Measurements from ENCODE around the gene ARHGAP4.

The ARHGAP4 gene

GRCh38 chrX:153882086-153882498 lies 44.0 kb downstream of the ARHGAP4 start:
- Histone ChIP-seq H2BK120ac (ENCODE audit: low read depth, low read length) (no peak overlapping the region), H3K9ac (ENCODE audit: low read depth, low read length, poor library complexity) (no peak overlapping the region), H2BK12ac (ENCODE audit: low read length) (peak overlapping the region; percentile 6), H3K14ac (ENCODE audit: low read length) (no peak overlapping the region), H3K18ac (ENCODE audit: low read length) (peak overlapping the region; percentile 71), H4K8ac (ENCODE audit: low read depth, low read length) (no peak overlapping the region), H3K4ac (ENCODE audit: low read length) (no peak overlapping the region), H3K27ac (replicated peaks; ENCODE audit: low read length) (no peak overlapping the region), H3K9me3 (replicated peaks in 1 of 2; ENCODE audit: control insufficient read depth in 2 of 2, insufficient read depth in 1 of 2, low read depth in 1 of 2, low read length in 2 of 2) (no peaks in the 10 kb centered on the region), H2BK15ac (ENCODE audit: low read length) (no peak overlapping the region), H3K4me2 (ENCODE audit: insufficient read depth, low read length, poor library complexity, severe bottlenecking) (no peak overlapping the region), H4K91ac (ENCODE audit: low read depth, low read length, poor library complexity) (no peak overlapping the region), H2AK5ac (ENCODE audit: low read depth, low read length) (peak overlapping the region; percentile 46), H2AFZ (ENCODE audit: low read length) (peak overlapping the region; percentile 43), H3K79me1 (ENCODE audit: low read depth, low read length) (peaks cover 1% of the 10 kb centered on the region), H3K36me3 (replicated peaks in 1 of 2; ENCODE audit: control insufficient read depth in 2 of 2, insufficient read depth in 2 of 2, low read length in 2 of 2) (no peaks in the 10 kb centered on the region), H3K4me3 (ENCODE audit: low read length in 2 of 2) (no peak overlapping the region), H2BK5ac (ENCODE audit: low read length) (no peak overlapping the region), H3K4me1 (ENCODE audit: control insufficient read depth in 2 of 2, insufficient read depth in 1 of 2, low read depth in 1 of 2, low read length in 2 of 2) (peaks cover 30 to 75% of the 10 kb centered on the region in 2 donors), H3K23ac (ENCODE audit: low read depth, low read length, poor library complexity) (no peak overlapping the region), H3K27me3 (ENCODE audit: control insufficient read depth in 3 of 3, insufficient read depth in 3 of 3, low read depth in 1 of 3, low read length in 3 of 3) (peaks cover 0 to 31% (median 19%) of the 10 kb centered on the region in 3 experiments)
- WGBS, 2 donors (ENCODE audit: extremely low coverage in 2 of 2, insufficient read length in 2 of 2, insufficient replicate concordance in 1 of 2) = no CpG with 5 or more reads among the region's 8 CpGs
- DNase-seq (ENCODE audit: low spot score) = no peak

- H2BK120ac ChIP-seq (ENCODE audit: low read depth, low read length) = no peak overlapping the region
- no peak overlapping the region for H4K91ac ChIP-seq (ENCODE audit: low read depth, low read length, poor library complexity)
- H3K23ac ChIP-seq (ENCODE audit: low read depth, low read length, poor library complexity) = no peak overlapping the region
- H3K4me1 ChIP-seq (ENCODE audit: control insufficient read depth in 2 of 2, insufficient read depth in 1 of 2, low read depth in 1 of 2, low read length in 2 of 2) = peaks cover 30 to 70% of the 10 kb centered on the region in 2 donors
- no peak overlapping the region for H3K14ac ChIP-seq (ENCODE audit: low read length)
- no peak overlapping the region for H2BK5ac ChIP-seq (ENCODE audit: low read length)
- peaks cover 0 to 31% (median 13%) of the 10 kb centered on the region in 3 experiments for H3K27me3 ChIP-seq (ENCODE audit: control insufficient read depth in 3 of 3, insufficient read depth in 3 of 3, low read depth in 1 of 3, low read length in 3 of 3)
- no peaks in the 10 kb centered on the region for H3K9me3 ChIP-seq (replicated peaks in 1 of 2; ENCODE audit: control insufficient read depth in 2 of 2, insufficient read depth in 1 of 2, low read depth in 1 of 2, low read length in 2 of 2)
- no peak overlapping the region for H3K18ac ChIP-seq (ENCODE audit: low read length)
- H3K4ac ChIP-seq (ENCODE audit: low read length) = no peak overlapping the region
- no peak overlapping the region for H3K4me3 ChIP-seq (ENCODE audit: low read length in 2 of 2)
- no peak overlapping the region for H3K27ac ChIP-seq (replicated peaks; ENCODE audit: low read length)
- H3K36me3 ChIP-seq (replicated peaks in 1 of 2; ENCODE audit: control insufficient read depth in 2 of 2, insufficient read depth in 2 of 2, low read length in 2 of 2) = no peaks in the 10 kb centered on the region
- DNase-seq (ENCODE audit: low spot score) = no peak
- H3K4me2 ChIP-seq (ENCODE audit: insufficient read depth, low read length, poor library complexity, severe bottlenecking) = no peak overlapping the region
- H2AFZ ChIP-seq (ENCODE audit: low read length) = no peak overlapping the region
- no peak overlapping the region for H4K8ac ChIP-seq (ENCODE audit: low read depth, low read length)
- no peak overlapping the region for H2BK15ac ChIP-seq (ENCODE audit: low read length)
- H2BK12ac ChIP-seq (ENCODE audit: low read length) = no peak overlapping the region
- H2AK5ac ChIP-seq (ENCODE audit: low read depth, low read length) = no peak overlapping the region
- WGBS, 2 donors (ENCODE audit: extremely low coverage in 2 of 2, insufficient read length in 2 of 2, insufficient replicate concordance in 1 of 2) = no CpG with 5 or more reads among the region's 7 CpGs
- H3K79me1 ChIP-seq (ENCODE audit: low read depth, low read length) = peaks cover 1% of the 10 kb centered on the region
- H3K9ac ChIP-seq (ENCODE audit: low read depth, low read length, poor library complexity) = no peak overlapping the region
Observed at GRCh38 chrX:153881281-153881680, 44.8 kb downstream of the ARHGAP4 start.

DNA sequence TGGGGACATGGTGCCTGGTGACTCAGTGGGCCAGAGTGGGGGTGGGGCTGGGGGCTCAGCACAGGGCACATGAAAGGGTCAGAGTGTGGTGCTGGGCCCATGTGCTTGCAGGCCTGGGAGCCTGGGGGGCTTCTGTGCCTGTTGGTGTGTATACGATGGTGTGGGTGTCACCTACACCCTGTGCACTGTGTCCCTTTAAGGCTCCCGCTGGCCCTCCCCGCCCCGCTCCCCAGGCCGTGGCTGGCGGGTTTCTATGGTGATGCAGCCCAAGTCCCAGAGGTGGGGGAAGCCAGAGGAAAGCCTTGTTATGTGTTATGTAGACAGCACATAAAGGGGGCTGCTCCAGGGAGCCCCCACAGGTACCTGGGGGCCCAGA lies 45.6 kb downstream of the ARHGAP4 start:
- Histone ChIP-seq H2AFZ (ENCODE audit: low read length) (no peak overlapping the region), H3K79me1 (ENCODE audit: low read depth, low read length) (peaks cover 1% of the 10 kb centered on the region), H2BK12ac (ENCODE audit: low read length) (no peak overlapping the region), H3K27me3 (ENCODE audit: control insufficient read depth in 3 of 3, insufficient read depth in 3 of 3, low read depth in 1 of 3, low read length in 3 of 3) (peaks cover 0 to 31% (median 13%) of the 10 kb centered on the region in 3 experiments), H3K4me2 (ENCODE audit: insufficient read depth, low read length, poor library complexity, severe bottlenecking) (no peak overlapping the region), H3K4me3 (ENCODE audit: low read length in 2 of 2) (no peak overlapping the region), H4K8ac (ENCODE audit: low read depth, low read length) (no peak overlapping the region), H3K9me3 (replicated peaks in 1 of 2; ENCODE audit: control insufficient read depth in 2 of 2, insufficient read depth in 1 of 2, low read depth in 1 of 2, low read length in 2 of 2) (no peaks in the 10 kb centered on the region), H2BK5ac (ENCODE audit: low read length) (no peak overlapping the region), H3K23ac (ENCODE audit: low read depth, low read length, poor library complexity) (no peak overlapping the region), H3K36me3 (replicated peaks in 1 of 2; ENCODE audit: control insufficient read depth in 2 of 2, insufficient read depth in 2 of 2, low read length in 2 of 2) (no peaks in the 10 kb centered on the region), H3K9ac (ENCODE audit: low read depth, low read length, poor library complexity) (no peak overlapping the region), H2AK5ac (ENCODE audit: low read depth, low read length) (no peak overlapping the region), H4K91ac (ENCODE audit: low read depth, low read length, poor library complexity) (no peak overlapping the region), H2BK15ac (ENCODE audit: low read length) (no peak overlapping the region), H3K14ac (ENCODE audit: low read length) (no peak overlapping the region), H2BK120ac (ENCODE audit: low read depth, low read length) (no peak overlapping the region), H3K4ac (ENCODE audit: low read length) (no peak overlapping the region), H3K27ac (replicated peaks; ENCODE audit: low read length) (no peak overlapping the region), H3K4me1 (ENCODE audit: control insufficient read depth in 2 of 2, insufficient read depth in 1 of 2, low read depth in 1 of 2, low read length in 2 of 2) (peaks cover 33 to 73% of the 10 kb centered on the region in 2 donors), H3K18ac (ENCODE audit: low read length) (no peak overlapping the region)
- no CpG with 5 or more reads among the region's 6 CpGs for WGBS, 2 donors (ENCODE audit: extremely low coverage in 2 of 2, insufficient read length in 2 of 2, insufficient replicate concordance in 1 of 2)
- DNase-seq (ENCODE audit: low spot score) = no peak

DNA sequence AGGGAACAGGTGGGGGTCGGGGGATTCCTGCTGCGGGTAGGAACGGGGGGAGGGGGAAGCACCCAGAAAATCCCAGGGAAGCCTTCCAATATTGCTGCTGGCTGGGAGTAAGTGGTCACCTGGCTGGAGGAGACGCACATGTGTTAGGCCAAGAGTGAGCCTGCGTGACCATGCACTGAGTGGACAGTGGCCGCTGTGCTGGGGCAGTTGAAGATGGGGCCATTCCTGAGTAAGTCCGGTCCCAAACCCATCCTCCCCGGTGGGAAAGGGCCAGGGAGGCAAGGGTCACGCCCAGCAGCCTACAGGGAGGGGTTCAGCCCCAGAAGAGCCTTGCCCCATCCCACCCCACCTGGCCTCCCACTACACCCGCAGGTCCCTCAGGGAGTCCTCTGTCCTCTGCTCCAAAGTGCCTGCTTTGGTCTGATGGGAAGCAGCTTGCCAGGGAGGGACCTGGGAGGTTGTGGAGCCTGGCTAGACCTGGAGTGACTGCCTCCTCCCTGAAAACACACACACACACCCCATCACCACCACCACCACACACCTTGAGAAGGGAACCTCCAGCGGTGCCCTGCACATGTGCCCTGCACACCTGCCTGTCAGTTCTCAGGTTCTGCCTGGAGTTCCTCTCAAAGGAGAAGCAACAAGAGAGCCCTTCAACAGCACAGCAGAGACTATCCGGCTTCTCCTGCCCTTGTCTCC lies 46.2 kb downstream of the ARHGAP4 start:
- peaks cover 34 to 68% of the 10 kb centered on the region in 2 donors for H3K4me1 ChIP-seq (ENCODE audit: control insufficient read depth in 2 of 2, insufficient read depth in 1 of 2, low read depth in 1 of 2, low read length in 2 of 2)
- H2BK15ac ChIP-seq (ENCODE audit: low read length) = peak overlapping the region; percentile 85
- no CpG with 5 or more reads among the region's 12 CpGs for WGBS, 2 donors (ENCODE audit: extremely low coverage in 2 of 2, insufficient read length in 2 of 2, insufficient replicate concordance in 1 of 2)

More for the DNA sequence above, 46.2 kb downstream of the ARHGAP4 start:
- Histone ChIP-seq H2BK120ac (ENCODE audit: low read depth, low read length) (peak overlapping the region; percentile 17), H2AK5ac (ENCODE audit: low read depth, low read length) (peak overlapping the region; percentile 86), H3K4me2 (ENCODE audit: insufficient read depth, low read length, poor library complexity, severe bottlenecking) (no peak overlapping the region), H2AFZ (ENCODE audit: low read length) (no peak overlapping the region), H3K36me3 (replicated peaks in 1 of 2; ENCODE audit: control insufficient read depth in 2 of 2, insufficient read depth in 2 of 2, low read length in 2 of 2) (no peaks in the 10 kb centered on the region), H4K91ac (ENCODE audit: low read depth, low read length, poor library complexity) (no peak overlapping the region), H3K23ac (ENCODE audit: low read depth, low read length, poor library complexity) (no peak overlapping the region), H4K8ac (ENCODE audit: low read depth, low read length) (no peak overlapping the region), H3K18ac (ENCODE audit: low read length) (peak overlapping the region; percentile 92), H2BK12ac (ENCODE audit: low read length) (no peak overlapping the region), H3K4ac (ENCODE audit: low read length) (no peak overlapping the region), H3K79me1 (ENCODE audit: low read depth, low read length) (peaks cover 1% of the 10 kb centered on the region), H3K14ac (ENCODE audit: low read length) (no peak overlapping the region), H3K9me3 (replicated peaks in 1 of 2; ENCODE audit: control insufficient read depth in 2 of 2, insufficient read depth in 1 of 2, low read depth in 1 of 2, low read length in 2 of 2) (no peaks in the 10 kb centered on the region), H3K4me3 (ENCODE audit: low read length in 2 of 2) (peak overlapping the region in 1 of 2 donors; percentile 33), H3K27ac (replicated peaks; ENCODE audit: low read length) (no peak overlapping the region), H3K9ac (ENCODE audit: low read depth, low read length, poor library complexity) (no peak overlapping the region), H2BK5ac (ENCODE audit: low read length) (peak overlapping the region; percentile 53), H3K27me3 (ENCODE audit: control insufficient read depth in 3 of 3, insufficient read depth in 3 of 3, low read depth in 1 of 3, low read length in 3 of 3) (peaks cover 0 to 27% (median 8%) of the 10 kb centered on the region in 3 experiments)
- DNase-seq (ENCODE audit: low spot score) = no peak
